Bronchial epithelial cell (primary cell): ENCODE data around the gene ERBB4. TPM values are rescaled to one million over a fixed set of nuclear protein-coding genes. Genes with fewer than 3 reads are reported as not detected.
A peak's percentile ranks its signal among the peaks of the same experiment; 100 is the strongest.
"Not testable (repeated sequence)": the region's sequence is repeated elsewhere in the genome, so short reads cannot be mapped to it uniquely, and the experiment has no call there.

Source experiments
- DNase-seq: peaks from one replicate; pipeline ENCODE4 v3.0.0-alpha.2; 2010; ENCODE audit warnings: low read depth
- FAIRE-seq: peaks from 2 replicates; lab custom pipeline; 2011; peaks lifted over from hg19 to GRCh38; lab: Jason Lieb, UNC
- H3K27me3 ChIP-seq: 2 replicates; pipeline ENCODE4 v1.5.1; 2011; ENCODE audit warnings: low read length; ENCODE audit not compliant: control insufficient read depth, insufficient read depth
- H3K36me3 ChIP-seq: 2 replicates; pipeline ENCODE4 v1.5.1; 2011; ENCODE audit warnings: low read length; ENCODE audit not compliant: control insufficient read depth, insufficient read depth
- H3K4me3 ChIP-seq: 2 replicates; pipeline ENCODE4 v1.5.1; 2011; ENCODE audit warnings: mild to moderate bottlenecking, low read depth, low read length, control low read depth
- total RNA-seq: library from RNA; depleted of rRNA; stranded (reverse); fragments of >200 nt; gene quantifications from 2 replicates; pipeline ENCODE4 v1.2.1, GENCODE V29; 2014
- TF ChIP-seq, protein P1 (sequence below): IDR thresholded peaks from 2 replicates; pipeline ENCODE4 v1.5.1; 2011; ENCODE audit warnings: mild to moderate bottlenecking, moderate library complexity, low read length, control low read depth, inconsistent platforms; ENCODE audit not compliant: insufficient read depth, severe bottlenecking

Gene ERBB4
- total RNA-seq, 1 donor from 2014 or later: under 0.01 TPM

GRCh38 chr2:211737282-211737681, 801.3 kb downstream of the ERBB4 start:
- TF ChIP-seq, protein P1, sequence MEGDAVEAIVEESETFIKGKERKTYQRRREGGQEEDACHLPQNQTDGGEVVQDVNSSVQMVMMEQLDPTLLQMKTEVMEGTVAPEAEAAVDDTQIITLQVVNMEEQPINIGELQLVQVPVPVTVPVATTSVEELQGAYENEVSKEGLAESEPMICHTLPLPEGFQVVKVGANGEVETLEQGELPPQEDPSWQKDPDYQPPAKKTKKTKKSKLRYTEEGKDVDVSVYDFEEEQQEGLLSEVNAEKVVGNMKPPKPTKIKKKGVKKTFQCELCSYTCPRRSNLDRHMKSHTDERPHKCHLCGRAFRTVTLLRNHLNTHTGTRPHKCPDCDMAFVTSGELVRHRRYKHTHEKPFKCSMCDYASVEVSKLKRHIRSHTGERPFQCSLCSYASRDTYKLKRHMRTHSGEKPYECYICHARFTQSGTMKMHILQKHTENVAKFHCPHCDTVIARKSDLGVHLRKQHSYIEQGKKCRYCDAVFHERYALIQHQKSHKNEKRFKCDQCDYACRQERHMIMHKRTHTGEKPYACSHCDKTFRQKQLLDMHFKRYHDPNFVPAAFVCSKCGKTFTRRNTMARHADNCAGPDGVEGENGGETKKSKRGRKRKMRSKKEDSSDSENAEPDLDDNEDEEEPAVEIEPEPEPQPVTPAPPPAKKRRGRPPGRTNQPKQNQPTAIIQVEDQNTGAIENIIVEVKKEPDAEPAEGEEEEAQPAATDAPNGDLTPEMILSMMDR: no peak
- FAIRE-seq (no peak), DNase-seq (peak; percentile 74)
- Histone ChIP-seq H3K27me3 (no peaks in the 10 kb centered on the region), H3K36me3 (no peaks in the 10 kb centered on the region), H3K4me3 (no peak overlapping the region)

DNA sequence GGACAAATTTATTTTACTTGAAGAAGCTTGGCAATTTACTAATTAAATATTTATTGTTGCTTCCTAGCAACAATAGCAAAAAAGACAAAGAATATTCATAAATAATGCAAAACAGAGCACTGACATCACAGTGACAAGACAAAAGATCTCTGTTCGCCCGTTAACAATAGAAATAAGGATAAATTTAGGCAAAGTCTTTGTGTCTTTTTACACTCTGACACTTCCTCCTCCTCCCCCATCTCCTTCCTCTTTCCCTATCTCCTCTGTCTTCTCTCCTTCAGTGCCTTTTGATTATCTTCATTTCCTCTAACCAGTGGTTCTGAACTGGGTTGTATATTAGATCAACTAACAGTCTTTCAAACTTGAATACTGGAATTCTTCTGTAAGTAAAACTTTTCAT, 808.4 kb downstream of the ERBB4 start:
- TF ChIP-seq, protein P1: no peak
- FAIRE-seq (no peak), DNase-seq (no peak)
- no peak overlapping the region for H3K4me3 ChIP-seq
- no peaks in the 10 kb centered on the region for H3K27me3 ChIP-seq
- no peaks in the 10 kb centered on the region for H3K36me3 ChIP-seq

DNA sequence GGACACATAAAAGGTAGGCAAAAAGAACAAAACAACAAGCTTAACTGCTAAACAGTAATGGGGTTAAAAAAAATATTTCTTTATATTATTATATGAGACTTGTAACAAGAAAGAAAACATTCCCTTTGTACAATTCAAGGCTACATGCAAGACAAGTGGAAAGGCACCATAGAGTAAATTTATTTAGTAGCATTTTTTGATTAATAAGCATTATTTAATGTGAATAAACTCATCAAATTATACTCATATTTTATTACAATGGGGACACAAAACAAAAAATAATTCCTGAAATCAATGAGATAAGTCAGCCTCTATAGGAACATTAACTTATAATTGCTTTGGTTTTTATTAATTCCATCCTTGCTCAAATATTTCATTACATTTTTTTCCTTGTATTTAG, 809.2 kb downstream of the ERBB4 start:
- H3K4me3 ChIP-seq: no peak overlapping the region
- DNase-seq (no peak), FAIRE-seq (no peak)
- TF ChIP-seq, protein P1: no peak
- H3K27me3 ChIP-seq: no peaks in the 10 kb centered on the region
- no peaks in the 10 kb centered on the region for H3K36me3 ChIP-seq

- DNase-seq (no peak), FAIRE-seq (no peak)
- no peaks in the 10 kb centered on the region for H3K36me3 ChIP-seq
- H3K4me3 ChIP-seq: no peak overlapping the region
- H3K27me3 ChIP-seq: no peaks in the 10 kb centered on the region
- TF ChIP-seq, protein P1: no peak
Observed at GRCh38 chr2:211724933-211725332, 813.7 kb downstream of the ERBB4 start.

DNA sequence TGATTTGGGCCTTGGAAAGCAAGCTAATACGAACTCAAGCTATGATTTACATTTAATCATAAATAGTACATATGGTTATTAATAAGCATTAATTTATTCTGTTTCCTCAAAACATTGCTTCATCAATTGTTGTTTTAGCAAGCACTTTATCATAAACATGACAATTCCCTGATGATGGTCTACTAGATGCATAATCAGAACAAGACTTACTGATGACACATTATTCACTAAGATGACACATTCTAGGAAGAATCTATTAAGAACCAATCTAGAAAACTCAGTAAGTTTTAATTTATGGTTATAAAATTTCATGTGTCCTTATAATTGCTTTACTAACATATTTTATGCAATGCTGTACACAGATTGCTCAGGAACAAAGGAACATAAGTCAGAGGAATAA, 815.2 kb downstream of the ERBB4 start:
- no peaks in the 10 kb centered on the region for H3K27me3 ChIP-seq
- no peaks in the 10 kb centered on the region for H3K36me3 ChIP-seq
- H3K4me3 ChIP-seq: no peak overlapping the region
- peak; percentile 17 for DNase-seq
- FAIRE-seq: no peak
- TF ChIP-seq, protein P1: no peak

DNA sequence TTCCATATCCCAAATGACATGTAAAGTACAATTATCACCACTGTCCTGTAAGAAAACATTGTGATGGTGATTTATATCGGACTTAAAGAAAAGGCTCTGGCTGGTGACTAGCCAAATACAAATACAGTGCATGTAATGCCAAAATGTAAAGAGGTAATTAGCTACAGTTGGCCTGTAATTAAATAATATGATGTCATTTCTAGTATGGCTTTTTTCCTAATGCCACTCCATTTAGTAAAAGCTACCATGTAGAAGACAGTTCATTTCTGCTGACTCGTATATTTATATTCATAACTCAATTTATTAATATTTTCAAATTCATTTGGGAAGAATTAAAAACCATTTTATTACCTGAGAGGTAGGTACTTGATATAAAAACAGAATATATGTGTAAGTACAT, 815.7 kb downstream of the ERBB4 start:
- no peak overlapping the region for H3K4me3 ChIP-seq
- DNase-seq (no peak), FAIRE-seq (no peak)
- no peaks in the 10 kb centered on the region for H3K36me3 ChIP-seq
- TF ChIP-seq, protein P1: no peak
- H3K27me3 ChIP-seq: no peaks in the 10 kb centered on the region

- H3K4me3 ChIP-seq, H3K27me3 ChIP-seq, DNase-seq, FAIRE-seq, H3K36me3 ChIP-seq: not testable (repeated sequence)
Observed at GRCh38 chr2:211721874-211722273, 816.7 kb downstream of the ERBB4 start.
